CD14-positive monocyte (primary cell): ENCODE results near the gene GNA12. TPM values are rescaled to one million over a fixed set of nuclear protein-coding genes. Genes with fewer than 3 reads are reported as not detected.

ENCODE experiments used
- DNase-seq, 3 donors: peaks; one replicate each; pipeline ENCODE4 v3.0.0-alpha.2; 2011 to 2022
- H2AFZ ChIP-seq: 2 replicates; pipeline ENCODE4 v1.6.0; 2012; ENCODE audit warnings: mild to moderate bottlenecking, low read depth, low read length, inconsistent platforms; ENCODE audit not compliant: insufficient read depth, poor library complexity, severe bottlenecking
- H3K27ac ChIP-seq, 2 donors: 1 replicate in 1 of 2; 2 replicates in 1 of 2; pipeline ENCODE4 v1.5.1; 2012 to 2013; ENCODE audit warnings: low read length in 2 of 2, control low read depth in 1 of 2, inconsistent platforms in 1 of 2, low read depth in 1 of 2, mild to moderate bottlenecking in 1 of 2
- H3K27me3 ChIP-seq, 2 donors: one replicate each; pipeline versions ENCODE4 v1.6.0 to v1.6.1; 2011 to 2013; ENCODE audit warnings: low read length in 2 of 2; ENCODE audit not compliant: control insufficient read depth in 2 of 2, insufficient read depth in 2 of 2
- H3K36me3 ChIP-seq, 2 donors: replicated peaks in 1 of 2; 1 replicate in 1 of 2; 2 replicates in 1 of 2; pipeline versions ENCODE4 v1.5.1 to v1.6.1; 2012 to 2013; ENCODE audit warnings: low read length in 2 of 2, control low read depth in 1 of 2, inconsistent platforms in 1 of 2, mild to moderate bottlenecking in 1 of 2; ENCODE audit not compliant: insufficient read depth in 2 of 2, control insufficient read depth in 1 of 2
- H3K4me1 ChIP-seq, 2 donors: 1 replicate in 1 of 2; 2 replicates in 1 of 2; pipeline versions ENCODE4 v1.5.1 to v1.6.1; 2012 to 2013; ENCODE audit warnings: low read length in 2 of 2, control low read depth in 1 of 2, inconsistent platforms in 1 of 2, mild to moderate bottlenecking in 1 of 2, moderate library complexity in 1 of 2; ENCODE audit not compliant: insufficient read depth in 2 of 2, control insufficient read depth in 1 of 2
- H3K4me2 ChIP-seq: replicated peaks from 2 replicates; pipeline ENCODE3; 2012; ENCODE audit warnings: low read length, moderate library complexity, mild to moderate bottlenecking; ENCODE audit not compliant: poor library complexity, severe bottlenecking; ENCODE audit errors: extremely low read depth
- H3K4me3 ChIP-seq, 3 experiments: fragments of 200-600 bp in 1 of 3; sonication (generic) in 1 of 3; replicated peaks in 1 of 3; 1 replicate in 2 of 3; 2 replicates in 1 of 3; pipeline ENCODE4 v1.5.1; 2011 to 2013; ENCODE audit warnings: low read length in 3 of 3, mild to moderate bottlenecking in 3 of 3, control low read depth in 2 of 3, low read depth in 2 of 3, inconsistent platforms in 1 of 3, moderate library complexity in 1 of 3
- H3K79me2 ChIP-seq: 2 replicates; pipeline ENCODE4 v1.6.0; 2012; ENCODE audit warnings: mild to moderate bottlenecking, control low read depth, inconsistent platforms, low read length, moderate library complexity; ENCODE audit not compliant: insufficient read depth
- H3K9ac ChIP-seq: 2 replicates; pipeline ENCODE4 v1.6.0; 2017; ENCODE audit warnings: low read length, mild to moderate bottlenecking; ENCODE audit not compliant: insufficient read depth, poor library complexity, severe bottlenecking
- H3K9me3 ChIP-seq, 2 donors: replicated peaks in 1 of 2; 1 replicate in 1 of 2; 2 replicates in 1 of 2; pipeline versions ENCODE4 v1.5.1 to v1.6.1; 2012 to 2013; ENCODE audit warnings: low read length in 2 of 2, control low read depth in 1 of 2; ENCODE audit not compliant: control insufficient read depth in 1 of 2, insufficient read depth in 1 of 2
- H4K20me1 ChIP-seq: 2 replicates; pipeline ENCODE4 v1.6.0; 2012; ENCODE audit warnings: mild to moderate bottlenecking, low read length, control low read depth, moderate library complexity; ENCODE audit not compliant: insufficient read depth
- H3K27ac Mint-ChIP-seq, 7 donors: one replicate each; pipeline ENCODE4 v1.8.0; 2020; ENCODE audit warnings: mild to moderate bottlenecking in 7 of 7, mixed read lengths in 7 of 7, moderate library complexity in 6 of 7, inconsistent platforms in 2 of 7
- H3K27me3 Mint-ChIP-seq, 3 donors: one replicate each; pipeline ENCODE4 v1.8.0; 2021 to 2022; ENCODE audit warnings: low read depth in 3 of 3, mild to moderate bottlenecking in 3 of 3, mixed read lengths in 3 of 3, moderate library complexity in 3 of 3, inconsistent platforms in 1 of 3
- H3K36me3 Mint-ChIP-seq, 2 donors: one replicate each; pipeline ENCODE4 v1.8.0; 2020; ENCODE audit warnings: mixed read lengths in 2 of 2, inconsistent platforms in 1 of 2, mild to moderate bottlenecking in 1 of 2
- H3K4me1 Mint-ChIP-seq: one replicate; pipeline ENCODE4 v1.8.0; 2020; ENCODE audit warnings: mild to moderate bottlenecking, mixed read lengths
- H3K4me3 Mint-ChIP-seq, 2 donors: one replicate each; pipeline ENCODE4 v1.8.0; 2020; ENCODE audit warnings: mild to moderate bottlenecking in 2 of 2, mixed read lengths in 2 of 2, moderate library complexity in 1 of 2
- H3K9me3 Mint-ChIP-seq, 7 donors: one replicate each; pipeline ENCODE4 v1.8.0; 2020 to 2022; ENCODE audit warnings: mixed read lengths in 7 of 7, mild to moderate bottlenecking in 6 of 7, moderate library complexity in 6 of 7, inconsistent platforms in 2 of 7
- WGBS: methylation state at CpG from one replicate; pipeline ENCODE4 v1.1.5; 2013; ENCODE audit warnings: missing lambda C conversion rate; ENCODE audit not compliant: insufficient coverage; 5-methylcytosine and 5-hydroxymethylcytosine counted together
- intact Hi-C, 2 donors: fragments of 100-400 bp; cut with micrococcal nuclease; formaldehyde crosslinking; loops; one replicate each; pipeline versions ENCODE4 v1.15.0 to v1.15.1; 2023
- polyA plus RNA-seq, 3 donors: library from polyadenylated mRNA; depleted of rRNA in 1 of 3; unstranded in 2 of 3; stranded (reverse) in 1 of 3; fragments of 300-500 nt in 2 of 3; fragments of >200 nt in 1 of 3; fragmentation: Illumina TruSeq in 2 of 3; gene quantifications; 1 replicate in 2 of 3; 2 replicates in 1 of 3; pipeline ENCODE4 v1.2.3, GENCODE V29; 2012 to 2021
- TF ChIP-seq, protein P1 (sequence below): fragments of 200-600 bp; IDR thresholded peaks from one replicate; pipeline ENCODE4 v1.8.0; 2022; ENCODE audit warnings: antibody characterized with exemption, mild to moderate bottlenecking

The GNA12 gene
- polyA plus RNA-seq, 3 donors = 3.4 to 25.9 (median 10.6) TPM

- Histone ChIP-seq H3K9me3 (peaks cover 0 to 5% of the 10 kb centered on the region in 2 donors), H3K27ac (no peak overlapping the region), H3K4me1 (peaks cover 40 to 52% of the 10 kb centered on the region in 2 donors), H3K79me2 (no peaks in the 10 kb centered on the region), H3K4me2 (no peak overlapping the region), H3K36me3 (peaks cover 0 to 3% of the 10 kb centered on the region in 2 donors), H3K9ac (no peak overlapping the region), H3K27me3 (peaks cover 0 to 22% of the 10 kb centered on the region in 2 donors), H4K20me1 (no peaks in the 10 kb centered on the region), H3K4me3 (no peak overlapping the region), H2AFZ (no peak overlapping the region)
- TF ChIP-seq, protein P1, sequence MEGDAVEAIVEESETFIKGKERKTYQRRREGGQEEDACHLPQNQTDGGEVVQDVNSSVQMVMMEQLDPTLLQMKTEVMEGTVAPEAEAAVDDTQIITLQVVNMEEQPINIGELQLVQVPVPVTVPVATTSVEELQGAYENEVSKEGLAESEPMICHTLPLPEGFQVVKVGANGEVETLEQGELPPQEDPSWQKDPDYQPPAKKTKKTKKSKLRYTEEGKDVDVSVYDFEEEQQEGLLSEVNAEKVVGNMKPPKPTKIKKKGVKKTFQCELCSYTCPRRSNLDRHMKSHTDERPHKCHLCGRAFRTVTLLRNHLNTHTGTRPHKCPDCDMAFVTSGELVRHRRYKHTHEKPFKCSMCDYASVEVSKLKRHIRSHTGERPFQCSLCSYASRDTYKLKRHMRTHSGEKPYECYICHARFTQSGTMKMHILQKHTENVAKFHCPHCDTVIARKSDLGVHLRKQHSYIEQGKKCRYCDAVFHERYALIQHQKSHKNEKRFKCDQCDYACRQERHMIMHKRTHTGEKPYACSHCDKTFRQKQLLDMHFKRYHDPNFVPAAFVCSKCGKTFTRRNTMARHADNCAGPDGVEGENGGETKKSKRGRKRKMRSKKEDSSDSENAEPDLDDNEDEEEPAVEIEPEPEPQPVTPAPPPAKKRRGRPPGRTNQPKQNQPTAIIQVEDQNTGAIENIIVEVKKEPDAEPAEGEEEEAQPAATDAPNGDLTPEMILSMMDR = peak; percentile 74
- H3K4me3 Mint-ChIP-seq = peak overlapping the region in 1 of 2 donors; percentile 71
- peaks cover 37 to 43% of the 10 kb centered on the region in 2 donors for H3K36me3 Mint-ChIP-seq
- H3K27me3 Mint-ChIP-seq = peaks cover 34 to 47% (median 38%) of the 10 kb centered on the region in 3 donors
- H3K27ac Mint-ChIP-seq = peak overlapping the region in 1 of 7 donors; percentile 50
- peaks cover 0 to 11% (median 6%) of the 10 kb centered on the region in 7 donors for H3K9me3 Mint-ChIP-seq
- intact Hi-C loops = loop anchor here in 1 of 2 donors (5.0 kb wide), 2 partner anchors 38 to 103 kb away; no protein-coding TSS in a partner anchor
- WGBS = 42% methylated on average over 10 of the region's 16 CpGs
- peak; percentile 25 to 51 (median 35) for DNase-seq
- peaks cover 50% of the 10 kb centered on the region for H3K4me1 Mint-ChIP-seq
Observed at GRCh38 chr7:2719007-2719406, 125.1 kb downstream of the GNA12 start.

GRCh38 chr7:2718296-2718965 lies 125.7 kb downstream of the GNA12 start:
- no peak overlapping the region for H3K27ac ChIP-seq
- no peak overlapping the region for H3K4me3 ChIP-seq
- peaks cover 0 to 5% of the 10 kb centered on the region in 2 donors for H3K9me3 ChIP-seq
- no peaks in the 10 kb centered on the region for H3K79me2 ChIP-seq
- H3K4me1 ChIP-seq = peaks cover 40 to 52% of the 10 kb centered on the region in 2 donors
- H2AFZ ChIP-seq = no peak overlapping the region
- Mint-ChIP-seq H3K9me3 (peaks cover 0 to 11% (median 6%) of the 10 kb centered on the region in 7 donors), H3K4me1 (peaks cover 55% of the 10 kb centered on the region), H3K4me3 (peak overlapping the region in 1 of 2 donors; percentile 71), H3K27me3 (peaks cover 37 to 53% (median 43%) of the 10 kb centered on the region in 3 donors), H3K27ac (peak overlapping the region in 6 of 7 donors; percentile 50 to 78 (median 57)), H3K36me3 (peaks cover 34 to 48% of the 10 kb centered on the region in 2 donors)
- H4K20me1 ChIP-seq = no peaks in the 10 kb centered on the region
- no peak overlapping the region for H3K9ac ChIP-seq
- peaks cover 0 to 3% of the 10 kb centered on the region in 2 donors for H3K36me3 ChIP-seq
- no peak overlapping the region for H3K4me2 ChIP-seq
- 77% methylated on average over 25 of the region's 34 CpGs for WGBS
- intact Hi-C loops = loop anchor here in 1 of 2 donors (5.0 kb wide), 2 partner anchors 39 to 104 kb away; no protein-coding TSS in a partner anchor
- H3K27me3 ChIP-seq = peaks cover 0 to 22% of the 10 kb centered on the region in 2 donors
- DNase-seq = no peak
- TF ChIP-seq, protein P1 = no peak
